Ishikawa (cell line): ENCODE measurements around the gene ADAM19.

Experiments used
- CEBPB ChIP-seq: IDR thresholded peaks from 2 replicates; pipeline ENCODE4 v1.6.1; 2012
- CREB1 ChIP-seq: IDR thresholded peaks from 2 replicates; pipeline ENCODE4 v1.6.1; 2012; ENCODE audit warnings: low read depth
- EGR1 ChIP-seq: IDR thresholded peaks from 2 replicates; pipeline ENCODE4 v1.6.1; 2012
- EP300 ChIP-seq: IDR thresholded peaks from 2 replicates; pipeline ENCODE4 v1.6.1; 2012; ENCODE audit warnings: borderline replicate concordance
- TAF1 ChIP-seq: IDR thresholded peaks from 2 replicates; pipeline ENCODE4 v1.6.1; 2012; ENCODE audit warnings: low read depth, mild to moderate bottlenecking
- TCF12 ChIP-seq: IDR thresholded peaks from 2 replicates; pipeline ENCODE4 v1.6.1; 2012; ENCODE audit warnings: low read depth
- USF1 ChIP-seq: IDR thresholded peaks from 2 replicates; pipeline ENCODE4 v1.6.1; 2012
- TF ChIP-seq, protein P1 (sequence below): IDR thresholded peaks from 2 replicates; pipeline ENCODE4 v1.6.1; 2012; ENCODE audit warnings: low read depth, mild to moderate bottlenecking
- TF ChIP-seq, protein P2 (sequence below): IDR thresholded peaks from 2 replicates; pipeline ENCODE4 v1.6.1; 2012

DNA sequence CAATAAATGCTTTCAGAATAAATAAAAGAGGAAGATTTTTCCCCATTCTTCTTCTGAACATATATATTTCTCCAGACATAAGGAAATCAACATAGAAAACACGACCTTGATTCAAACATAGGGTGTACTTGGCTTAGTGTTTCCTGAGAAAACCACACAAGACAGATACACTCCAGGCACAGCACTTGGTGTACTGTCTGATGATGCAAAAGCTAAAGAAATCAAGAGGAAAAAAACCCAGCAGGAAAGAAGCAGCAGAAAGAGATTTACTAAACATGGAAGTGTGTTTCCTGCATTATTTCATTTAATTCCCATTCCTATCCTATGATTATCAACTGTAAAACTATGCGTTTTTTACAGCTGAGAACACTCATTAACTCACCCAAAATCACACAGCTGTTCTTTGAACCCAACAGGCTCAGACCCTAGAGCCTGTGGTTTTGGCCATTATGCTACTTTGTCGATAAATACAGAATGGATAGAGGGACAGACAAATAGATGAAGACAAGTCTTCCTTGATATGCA, 69.4 kb downstream of the ADAM19 start:
- TF ChIP-seq CEBPB (no peak), EP300 (no peak), USF1 (no peak), TCF12 (no peak), TAF1 (no peak), EGR1 (no peak), CREB1 (no peak)
- TF ChIP-seq, protein P1, sequence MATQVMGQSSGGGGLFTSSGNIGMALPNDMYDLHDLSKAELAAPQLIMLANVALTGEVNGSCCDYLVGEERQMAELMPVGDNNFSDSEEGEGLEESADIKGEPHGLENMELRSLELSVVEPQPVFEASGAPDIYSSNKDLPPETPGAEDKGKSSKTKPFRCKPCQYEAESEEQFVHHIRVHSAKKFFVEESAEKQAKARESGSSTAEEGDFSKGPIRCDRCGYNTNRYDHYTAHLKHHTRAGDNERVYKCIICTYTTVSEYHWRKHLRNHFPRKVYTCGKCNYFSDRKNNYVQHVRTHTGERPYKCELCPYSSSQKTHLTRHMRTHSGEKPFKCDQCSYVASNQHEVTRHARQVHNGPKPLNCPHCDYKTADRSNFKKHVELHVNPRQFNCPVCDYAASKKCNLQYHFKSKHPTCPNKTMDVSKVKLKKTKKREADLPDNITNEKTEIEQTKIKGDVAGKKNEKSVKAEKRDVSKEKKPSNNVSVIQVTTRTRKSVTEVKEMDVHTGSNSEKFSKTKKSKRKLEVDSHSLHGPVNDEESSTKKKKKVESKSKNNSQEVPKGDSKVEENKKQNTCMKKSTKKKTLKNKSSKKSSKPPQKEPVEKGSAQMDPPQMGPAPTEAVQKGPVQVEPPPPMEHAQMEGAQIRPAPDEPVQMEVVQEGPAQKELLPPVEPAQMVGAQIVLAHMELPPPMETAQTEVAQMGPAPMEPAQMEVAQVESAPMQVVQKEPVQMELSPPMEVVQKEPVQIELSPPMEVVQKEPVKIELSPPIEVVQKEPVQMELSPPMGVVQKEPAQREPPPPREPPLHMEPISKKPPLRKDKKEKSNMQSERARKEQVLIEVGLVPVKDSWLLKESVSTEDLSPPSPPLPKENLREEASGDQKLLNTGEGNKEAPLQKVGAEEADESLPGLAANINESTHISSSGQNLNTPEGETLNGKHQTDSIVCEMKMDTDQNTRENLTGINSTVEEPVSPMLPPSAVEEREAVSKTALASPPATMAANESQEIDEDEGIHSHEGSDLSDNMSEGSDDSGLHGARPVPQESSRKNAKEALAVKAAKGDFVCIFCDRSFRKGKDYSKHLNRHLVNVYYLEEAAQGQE: no peak
- TF ChIP-seq, protein P2, sequence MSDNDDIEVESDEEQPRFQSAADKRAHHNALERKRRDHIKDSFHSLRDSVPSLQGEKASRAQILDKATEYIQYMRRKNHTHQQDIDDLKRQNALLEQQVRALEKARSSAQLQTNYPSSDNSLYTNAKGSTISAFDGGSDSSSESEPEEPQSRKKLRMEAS: no peak
